GM12892 (cell line): Measurements from ENCODE around the gene NEDD1.

Experiments used
- DNase-seq: peaks from one replicate; pipeline ENCODE4 v3.0.0; 2011; ENCODE audit not compliant: insufficient read length
- FAIRE-seq: peaks from 2 replicates; lab custom pipeline; 2011; peaks lifted over from hg19 to GRCh38; lab: Jason Lieb, UNC
- POLR2A ChIP-seq: IDR thresholded peaks from 2 replicates; pipeline ENCODE4 v1.6.1; 2011; ENCODE audit warnings: low read depth, low read length, control low read depth
- POLR2AphosphoS5 ChIP-seq: IDR thresholded peaks from 2 replicates; pipeline ENCODE4 v1.6.1; 2011; ENCODE audit warnings: low read depth, low read length, control low read depth
- TAF1 ChIP-seq: IDR thresholded peaks from 2 replicates; pipeline ENCODE4 v1.6.1; 2011; ENCODE audit warnings: low read depth, mild to moderate bottlenecking, control low read depth, low read length, borderline replicate concordance

The NEDD1 gene

DNA sequence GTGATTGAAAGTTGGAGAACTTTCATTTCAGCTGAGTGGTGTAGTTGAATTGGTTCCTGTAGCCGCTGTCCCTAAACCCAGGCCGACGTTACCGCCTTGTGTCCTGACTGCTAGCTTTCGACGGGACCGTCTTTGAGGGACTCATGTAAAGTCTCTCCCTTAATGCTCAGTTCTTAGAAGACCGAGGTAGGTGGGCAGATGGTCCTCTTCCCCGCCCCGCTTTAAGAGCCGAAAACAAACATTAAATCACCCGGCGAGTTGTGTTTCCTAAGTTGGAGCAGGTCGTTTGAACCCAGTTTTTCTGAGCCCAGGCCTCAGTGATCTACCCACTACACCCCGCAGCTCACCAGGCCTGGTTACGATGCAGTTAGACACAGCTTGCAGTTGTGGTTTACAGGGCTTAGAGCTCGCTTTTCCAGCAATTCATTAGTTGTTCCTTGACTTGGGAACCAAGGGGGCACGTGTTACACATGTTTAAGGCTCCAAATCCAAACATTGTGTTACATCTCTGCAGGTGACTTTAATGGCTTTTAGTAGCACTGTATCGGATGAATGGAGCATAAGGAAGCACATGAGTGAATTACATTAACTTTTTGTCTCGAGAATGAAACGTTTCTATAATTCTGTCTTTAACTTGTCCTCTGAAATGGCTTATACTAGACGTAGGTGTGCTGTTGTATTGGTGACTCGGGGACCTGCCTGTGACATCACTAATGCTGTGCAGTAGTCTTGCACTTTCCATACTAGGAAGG, 790 bp downstream of the NEDD1 start:
- TF ChIP-seq POLR2A (no peak), POLR2AphosphoS5 (no peak), TAF1 (no peak)
- FAIRE-seq: peak; percentile 85
- no peak for DNase-seq

DNA sequence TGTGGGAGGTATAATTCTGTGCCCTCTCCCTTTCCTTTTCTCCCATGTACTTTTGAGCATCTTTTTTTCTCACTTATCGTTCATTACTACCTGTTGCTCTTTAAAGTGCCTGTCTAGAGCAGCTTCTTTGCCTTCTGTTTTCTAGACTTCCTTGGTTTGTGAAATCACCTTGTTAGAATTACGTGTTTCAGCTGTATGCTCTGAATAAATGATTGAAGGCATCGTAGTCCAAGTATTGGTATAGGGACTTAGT, 1.3 kb downstream of the NEDD1 start:
- TF ChIP-seq POLR2AphosphoS5 (no peak), POLR2A (no peak), TAF1 (no peak)
- DNase-seq (no peak), FAIRE-seq (no peak)

DNA sequence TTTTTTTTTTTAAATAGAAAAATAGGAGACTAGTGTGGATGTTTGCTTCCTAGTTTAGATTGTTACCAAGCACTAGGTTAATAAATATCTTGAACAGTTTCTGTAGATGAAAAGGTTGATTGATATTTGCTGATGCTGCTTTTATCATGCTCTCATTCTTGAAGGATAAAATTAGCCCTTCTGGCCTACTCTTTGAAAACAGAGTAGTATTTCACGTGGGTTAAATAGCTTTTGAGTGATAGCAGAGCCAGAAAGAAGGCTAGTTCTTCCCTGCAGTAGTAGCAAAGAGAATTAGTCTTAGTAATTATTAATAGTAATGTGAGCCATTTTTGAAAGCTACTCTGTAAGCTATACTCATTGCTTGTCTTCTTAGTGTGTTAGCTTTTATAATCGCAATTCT, 5.2 kb downstream of the NEDD1 start:
- FAIRE-seq (no peak), DNase-seq (no peak)
- TF ChIP-seq POLR2AphosphoS5: no peak
- no peak for TF ChIP-seq TAF1
- no peak for TF ChIP-seq POLR2A

DNA sequence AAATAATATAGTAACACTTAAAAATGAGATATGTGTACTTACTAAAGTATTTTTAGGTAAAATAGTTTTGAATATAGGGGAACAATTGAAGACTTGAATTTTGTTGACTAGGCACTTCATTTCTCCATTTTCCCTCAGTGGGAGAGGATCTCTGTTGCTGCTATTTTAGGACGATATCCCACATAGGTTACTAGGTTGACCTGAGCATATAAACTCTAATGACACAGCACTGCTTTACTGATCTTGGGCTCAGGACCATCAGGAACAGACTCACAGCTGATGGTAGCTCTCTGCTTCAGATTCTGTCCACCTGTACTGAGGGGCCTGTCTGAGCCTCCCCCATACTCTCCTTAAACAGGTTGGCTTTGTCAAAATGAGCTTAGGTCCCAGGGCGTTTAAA, 5.9 kb downstream of the NEDD1 start:
- DNase-seq (no peak), FAIRE-seq (no peak)
- no peak for TF ChIP-seq POLR2AphosphoS5
- no peak for TF ChIP-seq POLR2A
- TF ChIP-seq TAF1: no peak

DNA sequence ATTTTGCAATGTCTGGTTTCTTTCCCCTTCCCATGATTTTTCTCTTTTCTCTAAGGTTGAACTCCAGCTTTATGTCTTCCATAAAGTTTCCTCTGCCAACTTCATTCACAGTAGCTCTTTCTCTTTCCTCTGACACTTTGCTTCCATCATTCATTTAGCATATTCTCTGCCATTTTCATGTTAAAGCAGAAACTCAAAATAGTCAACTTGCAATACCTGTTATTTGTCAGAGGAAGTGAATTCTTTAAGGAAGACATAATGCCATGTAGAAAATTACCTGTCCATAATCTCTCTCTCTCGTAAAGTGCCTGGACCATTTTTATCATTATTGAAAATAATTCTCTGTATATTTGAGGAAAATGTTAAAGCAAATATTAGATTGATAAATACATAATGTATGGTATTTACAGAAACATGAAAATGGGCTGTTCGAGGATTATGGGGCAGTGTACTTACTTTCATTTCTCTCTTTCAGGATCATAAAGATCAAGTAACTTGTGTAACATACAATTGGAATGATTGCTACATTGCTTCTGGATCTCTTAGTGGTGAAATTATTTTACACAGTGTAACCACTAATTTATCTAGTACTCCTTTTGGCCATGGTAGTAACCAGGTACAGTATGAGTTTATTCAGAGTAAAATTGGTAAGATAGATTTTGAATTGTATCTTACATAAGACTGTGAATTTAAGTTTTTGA, 12.6 kb downstream of the NEDD1 start:
- FAIRE-seq (peak; percentile 68), DNase-seq (no peak)
- TF ChIP-seq TAF1 (no peak), POLR2A (no peak), POLR2AphosphoS5 (no peak)

DNA sequence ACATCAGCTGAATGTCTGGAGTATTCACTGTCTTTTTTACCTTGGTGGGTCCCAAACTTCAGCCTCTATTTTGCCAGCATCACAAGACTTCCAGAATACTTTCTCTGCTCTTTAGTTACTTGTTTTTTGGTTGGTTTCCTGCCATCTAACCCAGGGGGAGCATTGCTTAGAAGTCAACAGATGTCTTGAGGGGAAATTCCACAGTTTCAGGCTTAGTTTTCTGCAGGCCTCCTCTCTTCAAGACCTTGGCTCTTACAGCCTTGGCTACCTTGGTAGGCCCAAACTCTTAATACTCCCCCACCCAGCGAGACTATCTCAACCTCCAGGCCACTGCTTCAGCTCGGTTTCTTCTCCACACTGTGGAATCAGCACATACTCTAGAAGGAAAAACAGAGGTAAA, 41.7 kb downstream of the NEDD1 start:
- FAIRE-seq (peak; percentile 46), DNase-seq (no peak)
- TF ChIP-seq POLR2AphosphoS5: no peak
- no peak for TF ChIP-seq POLR2A
- TF ChIP-seq TAF1: no peak

DNA sequence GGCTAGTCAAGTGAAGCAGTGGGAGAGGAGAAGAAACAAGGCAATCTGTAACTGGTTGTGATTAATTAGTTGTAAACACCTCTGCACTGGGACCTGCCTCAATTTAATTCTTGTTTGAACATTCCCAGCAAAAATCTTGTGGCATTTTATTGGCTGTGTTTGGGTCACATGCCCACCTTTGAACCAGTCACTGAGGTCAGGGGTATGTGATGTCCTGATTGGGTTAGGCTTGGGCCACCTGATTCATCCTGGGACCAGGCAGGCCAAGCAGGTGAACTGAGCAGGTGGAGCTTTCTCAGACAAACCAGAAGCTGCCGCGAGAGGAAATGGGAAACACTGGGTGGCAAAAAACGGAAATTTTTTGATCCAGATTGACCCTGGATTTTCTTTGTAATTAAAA, 72.5 kb downstream of the NEDD1 start:
- TF ChIP-seq POLR2AphosphoS5 (no peak), TAF1 (no peak), POLR2A (no peak)
- FAIRE-seq (no peak), DNase-seq (no peak)

DNA sequence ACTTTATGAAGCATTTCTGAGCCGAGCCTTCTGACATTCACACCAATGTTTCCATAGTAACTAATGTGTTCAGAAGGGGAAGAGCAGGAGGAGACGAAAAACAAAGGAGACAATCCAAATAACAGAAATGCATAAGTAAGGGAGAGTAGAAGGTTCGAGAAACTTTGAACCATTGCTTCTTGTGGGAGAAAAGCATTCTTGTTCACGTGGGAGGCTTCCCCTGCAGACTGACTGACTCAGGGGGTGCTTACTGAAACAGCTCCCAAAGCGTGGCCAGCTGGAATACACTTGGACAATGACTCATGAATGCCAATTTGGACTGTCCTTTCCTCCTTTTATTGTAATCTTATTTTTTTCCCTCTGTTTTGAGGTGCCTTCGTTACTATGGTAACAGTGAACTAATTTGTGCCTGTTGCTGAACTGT, 73.9 kb downstream of the NEDD1 start:
- no peak for DNase-seq
- FAIRE-seq: no peak
- TF ChIP-seq POLR2A: no peak
- TF ChIP-seq TAF1: no peak
- TF ChIP-seq POLR2AphosphoS5: no peak

DNA sequence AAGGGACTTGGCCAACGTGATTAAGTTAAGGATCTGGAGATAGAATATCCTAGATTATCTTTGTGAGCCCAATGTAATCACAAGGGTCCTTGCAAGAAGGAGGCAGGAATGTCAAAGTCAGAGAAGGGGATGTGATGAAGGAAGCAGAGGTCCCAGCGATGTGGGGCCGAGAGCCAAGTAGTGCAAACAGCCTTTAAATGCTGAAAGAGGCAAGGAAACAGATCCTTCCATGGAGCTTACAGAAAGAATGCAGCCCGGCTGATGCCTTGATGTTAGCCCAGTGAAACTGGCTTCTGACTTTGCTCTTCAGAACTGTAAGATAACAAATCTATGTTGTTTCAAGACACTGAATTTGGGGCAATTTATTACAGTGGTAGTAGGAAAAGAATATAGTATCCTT, 74.9 kb downstream of the NEDD1 start:
- FAIRE-seq (no peak), DNase-seq (no peak)
- TF ChIP-seq POLR2A (no peak), TAF1 (no peak), POLR2AphosphoS5 (no peak)

DNA sequence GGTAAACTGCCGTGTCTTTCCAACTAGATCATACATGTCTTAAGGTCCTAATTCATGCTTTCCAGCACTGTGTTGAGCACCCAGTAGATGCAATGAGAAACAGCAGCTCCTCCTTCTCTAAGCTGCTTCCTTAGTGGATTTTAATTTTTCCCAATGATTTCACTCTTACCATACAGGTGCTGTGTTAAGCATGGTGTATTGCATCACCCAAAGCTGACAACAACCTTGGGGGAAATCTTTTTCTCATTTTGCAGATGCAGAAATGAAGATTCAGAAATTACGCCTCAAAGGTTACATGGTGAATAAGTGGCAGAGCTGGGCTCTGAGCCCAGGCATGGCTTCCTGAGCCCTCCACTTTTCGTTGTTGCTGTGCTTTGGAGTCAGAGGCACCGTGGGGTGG, 75.6 kb downstream of the NEDD1 start:
- no peak for FAIRE-seq
- DNase-seq: no peak
- TF ChIP-seq POLR2AphosphoS5 (no peak), TAF1 (no peak), POLR2A (no peak)

DNA sequence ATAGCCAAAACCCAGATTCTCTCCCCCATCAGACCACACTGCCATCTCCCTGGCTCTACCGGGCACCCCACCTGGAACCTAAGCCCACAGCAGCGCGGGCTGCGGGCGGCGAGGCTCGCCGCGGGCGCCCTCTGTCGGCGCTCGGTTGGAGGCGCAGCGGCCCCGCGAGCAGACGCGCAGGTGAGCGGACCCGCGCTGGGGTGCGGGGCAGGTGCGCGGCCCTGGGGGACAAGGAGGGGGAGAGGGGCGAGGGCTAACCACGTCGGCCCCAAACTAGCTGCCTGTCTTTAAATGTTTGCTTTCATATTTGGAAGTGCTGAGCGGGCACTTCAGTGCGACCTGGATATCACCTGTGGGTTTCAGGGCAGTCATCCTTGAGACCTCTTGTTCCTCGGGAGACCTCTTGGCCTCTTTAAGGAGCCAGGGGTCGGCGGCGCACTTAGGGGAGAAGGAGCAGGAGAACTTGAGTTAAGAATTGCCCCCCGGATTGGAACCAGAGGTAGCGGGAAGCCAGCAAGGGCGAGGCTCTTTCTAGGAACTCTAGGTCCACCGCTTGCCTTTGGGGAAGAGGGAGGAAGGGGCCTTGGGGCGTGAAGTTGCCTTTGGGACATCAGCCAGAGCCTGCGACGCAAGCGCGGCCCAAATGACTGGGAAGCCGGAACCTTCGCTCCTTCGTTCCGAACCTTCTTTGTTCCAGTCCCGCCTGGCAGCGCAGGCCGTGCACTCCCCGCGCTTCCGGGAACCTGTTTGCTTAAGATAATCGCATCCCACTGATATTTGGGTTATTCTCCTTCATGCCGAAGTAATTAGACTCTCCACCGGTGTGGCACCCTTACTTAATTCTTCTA, 78.7 kb downstream of the NEDD1 start:
- FAIRE-seq: peak; percentile 54
- TF ChIP-seq POLR2A (no peak), TAF1 (no peak), POLR2AphosphoS5 (no peak)
- peak; percentile 41 for DNase-seq
